Neural progenitor cell (in vitro differentiated cells): ENCODE results near the gene SH3PXD2B. TPM values are rescaled to one million over a fixed set of nuclear protein-coding genes. Genes with fewer than 3 reads are reported as not detected.
A peak's percentile ranks its signal among the peaks of the same experiment; 100 is the strongest.

ENCODE experiments used
- DNase-seq: peaks from one replicate; pipeline ENCODE4 v3.0.0-alpha.2; 2016; ENCODE audit warnings: low spot score
- H2AFZ ChIP-seq: fragments of 200-600 bp; sonication (generic); replicated peaks from 2 replicates; pipeline ENCODE4 v1.6.1; 2016; ENCODE audit warnings: antibody characterized with exemption
- H3F3A ChIP-seq: fragments of 200-600 bp; sonication (generic); 2 replicates; pipeline ENCODE4 v1.6.1; 2016; ENCODE audit warnings: antibody characterized with exemption, low read depth
- H3K27ac ChIP-seq: fragments of 200-600 bp; sonication (generic); 2 replicates; pipeline ENCODE4 v1.5.1; 2016; ENCODE audit warnings: mild to moderate bottlenecking
- H3K27me3 ChIP-seq: fragments of 200-600 bp; sonication (generic); 2 replicates; pipeline ENCODE4 v1.6.1; 2016; ENCODE audit warnings: mild to moderate bottlenecking, moderate library complexity
- H3K36me3 ChIP-seq: fragments of 200-600 bp; sonication (generic); 2 replicates; pipeline ENCODE4 v1.5.1; 2016
- H3K4me1 ChIP-seq: fragments of 200-600 bp; sonication (generic); 2 replicates; pipeline ENCODE4 v1.6.1; 2016; ENCODE audit warnings: mixed run types
- H3K4me2 ChIP-seq: fragments of 200-600 bp; sonication (generic); 2 replicates; pipeline ENCODE4 v1.6.1; 2016
- H3K4me3 ChIP-seq: fragments of 200-600 bp; sonication (generic); 2 replicates; pipeline ENCODE4 v1.5.1; 2016
- H3K79me2 ChIP-seq: fragments of 200-600 bp; sonication (generic); 2 replicates; pipeline ENCODE4 v1.6.1; 2016; ENCODE audit warnings: low read depth
- H3K9ac ChIP-seq: fragments of 200-600 bp; sonication (generic); 2 replicates; pipeline ENCODE4 v1.6.1; 2016
- H3K9me3 ChIP-seq: fragments of 200-600 bp; sonication (generic); 2 replicates; pipeline ENCODE4 v1.5.1; 2016; ENCODE audit warnings: low read depth
- H4K20me1 ChIP-seq: fragments of 200-600 bp; sonication (generic); 2 replicates; pipeline ENCODE4 v1.6.1; 2016; ENCODE audit warnings: low read depth
- H3K27ac Mint-ChIP-seq: 3 replicates; pipeline ENCODE4 v1.8.0; 2021; ENCODE audit warnings: mixed read lengths
- H3K27me3 Mint-ChIP-seq: 2 replicates; pipeline ENCODE4 v1.8.0; 2022; ENCODE audit warnings: low read depth, mild to moderate bottlenecking, inconsistent platforms, moderate library complexity, mixed read lengths; ENCODE audit not compliant: insufficient read depth
- H3K36me3 Mint-ChIP-seq: 3 replicates; pipeline ENCODE4 v1.8.0; 2021; ENCODE audit warnings: mixed read lengths
- H3K4me1 Mint-ChIP-seq: 3 replicates; pipeline ENCODE4 v1.8.0; 2021; ENCODE audit warnings: mixed read lengths
- H3K4me3 Mint-ChIP-seq: 3 replicates; pipeline ENCODE4 v1.8.0; 2021; ENCODE audit warnings: mild to moderate bottlenecking, moderate library complexity, mixed read lengths
- H3K9me3 Mint-ChIP-seq: 3 replicates; pipeline ENCODE4 v1.8.0; 2020; ENCODE audit warnings: mixed read lengths
- EZH2 ChIP-seq: fragments of 200-600 bp; sonication (generic); IDR thresholded peaks from 2 replicates; pipeline ENCODE4 v1.6.1; 2017; ENCODE audit warnings: antibody characterized with exemption, mild to moderate bottlenecking, moderate library complexity
- EZH2phosphoT487 ChIP-seq: fragments of 200-600 bp; sonication (generic); IDR thresholded peaks from 2 replicates; pipeline ENCODE4 v1.6.1; 2017; ENCODE audit warnings: antibody characterized with exemption
- total RNA-seq: library from RNA; depleted of rRNA; stranded (reverse); fragments of >200 nt; gene quantifications from 2 replicates; pipeline ENCODE4 v1.2.3, GENCODE V29; 2015; ENCODE audit warnings: low replicate concordance
- TF ChIP-seq, protein P1 (sequence below): fragments of 200-600 bp; sonication (generic); IDR thresholded peaks from 2 replicates; pipeline ENCODE4 v1.5.1; 2017; ENCODE audit warnings: antibody characterized with exemption, mild to moderate bottlenecking

SH3PXD2B gene
- total RNA-seq, 1 donor from 2014 or later = 27.3 TPM

GRCh38 chr5:172404746-172405145 lies 49.6 kb downstream of the SH3PXD2B start:
- Histone ChIP-seq H3K9ac (no peak overlapping the region), H3K36me3 (no peaks in the 10 kb centered on the region), H3K4me2 (no peak overlapping the region), H3K27ac (no peak overlapping the region), H3K9me3 (no peaks in the 10 kb centered on the region), H3F3A (no peaks in the 10 kb centered on the region), H3K4me1 (peaks cover 13% of the 10 kb centered on the region), H3K79me2 (no peaks in the 10 kb centered on the region), H4K20me1 (peaks cover 43% of the 10 kb centered on the region), H3K4me3 (no peak overlapping the region), H3K27me3 (no peaks in the 10 kb centered on the region), H2AFZ (no peak overlapping the region)
- H3K36me3 Mint-ChIP-seq = peaks cover 28% of the 10 kb centered on the region
- no peak overlapping the region for H3K27ac Mint-ChIP-seq
- H3K4me3 Mint-ChIP-seq = no peak overlapping the region
- H3K9me3 Mint-ChIP-seq = no peaks in the 10 kb centered on the region
- DNase-seq = no peak
- peaks cover 36% of the 10 kb centered on the region for H3K4me1 Mint-ChIP-seq
- TF ChIP-seq EZH2phosphoT487 (no peak), EZH2 (no peak)
- TF ChIP-seq, protein P1, sequence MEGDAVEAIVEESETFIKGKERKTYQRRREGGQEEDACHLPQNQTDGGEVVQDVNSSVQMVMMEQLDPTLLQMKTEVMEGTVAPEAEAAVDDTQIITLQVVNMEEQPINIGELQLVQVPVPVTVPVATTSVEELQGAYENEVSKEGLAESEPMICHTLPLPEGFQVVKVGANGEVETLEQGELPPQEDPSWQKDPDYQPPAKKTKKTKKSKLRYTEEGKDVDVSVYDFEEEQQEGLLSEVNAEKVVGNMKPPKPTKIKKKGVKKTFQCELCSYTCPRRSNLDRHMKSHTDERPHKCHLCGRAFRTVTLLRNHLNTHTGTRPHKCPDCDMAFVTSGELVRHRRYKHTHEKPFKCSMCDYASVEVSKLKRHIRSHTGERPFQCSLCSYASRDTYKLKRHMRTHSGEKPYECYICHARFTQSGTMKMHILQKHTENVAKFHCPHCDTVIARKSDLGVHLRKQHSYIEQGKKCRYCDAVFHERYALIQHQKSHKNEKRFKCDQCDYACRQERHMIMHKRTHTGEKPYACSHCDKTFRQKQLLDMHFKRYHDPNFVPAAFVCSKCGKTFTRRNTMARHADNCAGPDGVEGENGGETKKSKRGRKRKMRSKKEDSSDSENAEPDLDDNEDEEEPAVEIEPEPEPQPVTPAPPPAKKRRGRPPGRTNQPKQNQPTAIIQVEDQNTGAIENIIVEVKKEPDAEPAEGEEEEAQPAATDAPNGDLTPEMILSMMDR = no peak
- no peaks in the 10 kb centered on the region for H3K27me3 Mint-ChIP-seq

DNA sequence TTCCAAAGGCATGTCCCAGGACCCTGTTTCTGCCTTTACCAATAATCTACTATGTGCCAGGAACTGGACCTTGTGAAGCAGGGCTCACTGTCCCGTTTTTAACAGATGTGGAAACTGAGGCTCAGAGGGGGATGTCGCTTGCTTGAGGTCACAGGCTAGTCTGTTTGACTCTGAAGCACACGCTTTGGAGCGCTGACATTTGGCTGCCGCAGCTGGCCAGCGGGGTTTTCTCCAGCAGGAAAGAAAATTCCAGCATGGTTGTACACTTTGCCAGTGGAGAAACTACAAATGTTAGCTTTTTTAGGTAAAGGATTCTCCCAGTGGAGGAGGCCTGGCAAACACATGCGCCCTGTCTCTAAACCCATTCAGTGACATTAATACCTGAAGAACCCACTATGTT lies 50.5 kb downstream of the SH3PXD2B start:
- Histone ChIP-seq H3K4me3 (no peak overlapping the region), H3K27me3 (no peaks in the 10 kb centered on the region), H2AFZ (no peak overlapping the region), H3K27ac (no peak overlapping the region), H4K20me1 (peaks cover 43% of the 10 kb centered on the region), H3K9ac (no peak overlapping the region), H3K79me2 (no peaks in the 10 kb centered on the region), H3K36me3 (no peaks in the 10 kb centered on the region), H3K4me2 (peak overlapping the region; percentile 26), H3K9me3 (no peaks in the 10 kb centered on the region), H3K4me1 (peaks cover 13% of the 10 kb centered on the region), H3F3A (no peaks in the 10 kb centered on the region)
- Mint-ChIP-seq H3K27ac (peak overlapping the region; percentile 98), H3K4me1 (peaks cover 37% of the 10 kb centered on the region), H3K4me3 (peak overlapping the region; percentile 37), H3K9me3 (no peaks in the 10 kb centered on the region), H3K27me3 (no peaks in the 10 kb centered on the region), H3K36me3 (peaks cover 34% of the 10 kb centered on the region)
- DNase-seq = no peak
- TF ChIP-seq, protein P1 = no peak
- TF ChIP-seq EZH2 (no peak), EZH2phosphoT487 (no peak)

DNA sequence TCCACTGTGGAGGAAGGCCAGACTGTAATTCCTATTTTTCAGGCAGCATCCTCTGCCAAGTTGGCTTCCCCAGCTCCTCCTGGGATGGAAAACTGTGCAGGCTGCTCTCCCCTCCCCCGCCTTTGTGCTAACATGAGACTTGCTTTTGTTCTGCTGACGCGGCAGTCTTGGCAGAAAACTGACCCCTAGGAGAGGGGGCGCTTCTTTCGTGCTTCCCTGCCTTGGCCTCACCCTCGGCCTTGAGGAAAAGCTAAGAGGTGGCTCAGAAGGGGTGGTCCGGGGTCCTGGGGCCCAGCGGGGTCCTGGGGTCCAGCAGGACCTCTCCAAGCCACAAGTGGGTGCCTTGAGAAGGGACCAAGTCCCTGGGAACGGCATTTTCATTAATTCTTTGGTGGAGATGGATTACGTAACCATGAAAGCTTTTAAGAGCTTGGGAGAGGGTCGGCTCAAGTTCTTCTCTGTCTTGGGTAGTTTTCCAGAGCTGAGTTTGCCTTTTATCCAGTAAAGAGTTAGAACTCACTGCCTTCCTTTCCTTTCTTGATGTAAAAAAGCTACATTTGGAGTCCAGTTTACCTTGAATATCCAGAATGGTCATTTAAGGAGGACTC lies 51.0 kb downstream of the SH3PXD2B start:
- peaks cover 13% of the 10 kb centered on the region for H3K4me1 ChIP-seq
- no peaks in the 10 kb centered on the region for H3K9me3 Mint-ChIP-seq
- peaks cover 38% of the 10 kb centered on the region for H3K36me3 Mint-ChIP-seq
- no peak overlapping the region for H3K9ac ChIP-seq
- peak overlapping the region; percentile 37 for H3K4me3 Mint-ChIP-seq
- H3K4me1 Mint-ChIP-seq = peaks cover 37% of the 10 kb centered on the region
- TF ChIP-seq, protein P1 = no peak
- no peak for TF ChIP-seq EZH2
- no peak for TF ChIP-seq EZH2phosphoT487
- H3F3A ChIP-seq = no peaks in the 10 kb centered on the region
- no peaks in the 10 kb centered on the region for H3K79me2 ChIP-seq
- H3K9me3 ChIP-seq = no peaks in the 10 kb centered on the region
- DNase-seq = peak; percentile 69
- H2AFZ ChIP-seq = no peak overlapping the region
- no peaks in the 10 kb centered on the region for H3K36me3 ChIP-seq
- H3K27me3 ChIP-seq = no peaks in the 10 kb centered on the region
- H3K27ac Mint-ChIP-seq = peak overlapping the region; percentile 98
- H4K20me1 ChIP-seq = peaks cover 43% of the 10 kb centered on the region
- H3K4me2 ChIP-seq = peak overlapping the region; percentile 26
- no peaks in the 10 kb centered on the region for H3K27me3 Mint-ChIP-seq
- no peak overlapping the region for H3K4me3 ChIP-seq
- no peak overlapping the region for H3K27ac ChIP-seq
